Neural cell (in vitro differentiated cells): ENCODE results near the gene BCAR3. TPM values are rescaled to one million over a fixed set of nuclear protein-coding genes. Genes with fewer than 3 reads are reported as not detected.

Experiments
- H2AFZ ChIP-seq: fragments of 200-600, 300-800 bp; sonication (generic), shearing (Covaris generic); 2 replicates; pipeline ENCODE4 v1.6.0; 2014; ENCODE audit warnings: low read depth, mild to moderate bottlenecking, antibody characterized with exemption, low read length, moderate library complexity
- H3F3A ChIP-seq: fragments of 200-600 bp; shearing (Covaris generic); 2 replicates; pipeline ENCODE4 v1.6.1; 2016; ENCODE audit warnings: mild to moderate bottlenecking, moderate library complexity, mixed read lengths, antibody characterized with exemption, low read length; ENCODE audit not compliant: insufficient read depth, poor library complexity, severe bottlenecking
- H3K27ac ChIP-seq: fragments of 200-600, 300-800 bp; sonication (generic), shearing (Covaris generic); 2 replicates; pipeline ENCODE4 v1.5.1; 2014; ENCODE audit warnings: mild to moderate bottlenecking, low read length, moderate library complexity
- H3K27me3 ChIP-seq: fragments of 300-800, 200-600 bp; sonication (generic), shearing (Covaris generic); 2 replicates; pipeline ENCODE4 v1.6.0; 2014; ENCODE audit warnings: mild to moderate bottlenecking, low read depth, low read length, moderate library complexity; ENCODE audit not compliant: insufficient read depth
- H3K36me3 ChIP-seq: fragments of 300-800, 200-600 bp; sonication (generic), shearing (Covaris generic); 2 replicates; pipeline ENCODE4 v1.5.1; 2014; ENCODE audit warnings: mild to moderate bottlenecking, antibody characterized with exemption, low read length, moderate library complexity; ENCODE audit not compliant: insufficient read depth
- H3K4me2 ChIP-seq: fragments of 300-800, 200-600 bp; sonication (generic), shearing (Covaris generic); 2 replicates; pipeline ENCODE4 v1.6.0; 2014; ENCODE audit warnings: mild to moderate bottlenecking, low read length
- H3K4me3 ChIP-seq: fragments of 300-800, 200-600 bp; sonication (generic), shearing (Covaris generic); 2 replicates; pipeline ENCODE4 v1.5.1; 2014; ENCODE audit warnings: mild to moderate bottlenecking, low read length, moderate library complexity
- H3K79me2 ChIP-seq: fragments of 200-600 bp; shearing (Covaris generic); replicated peaks from 2 replicates; pipeline ENCODE4 v1.6.0; 2014; ENCODE audit warnings: mild to moderate bottlenecking, low read length, moderate library complexity; ENCODE audit not compliant: insufficient read depth
- H3K9ac ChIP-seq: fragments of 300-800, 200-600 bp; sonication (generic), shearing (Covaris generic); 2 replicates; pipeline ENCODE4 v1.6.1; 2016; ENCODE audit warnings: mild to moderate bottlenecking, low read length, mixed read lengths
- H3K9me2 ChIP-seq: fragments of 200-600 bp; shearing (Covaris generic); 2 replicates; pipeline ENCODE4 v1.6.1; 2016; ENCODE audit warnings: mild to moderate bottlenecking, low read length, mixed read lengths; ENCODE audit not compliant: insufficient read depth
- H3K9me3 ChIP-seq: fragments of 200-600, 300-800 bp; sonication (generic), shearing (Covaris generic); 2 replicates; pipeline ENCODE4 v1.6.1; 2016; ENCODE audit warnings: mild to moderate bottlenecking, mixed run types, low read length, moderate library complexity, mixed read lengths
- H4K20me1 ChIP-seq: fragments of 200-600 bp; shearing (Covaris generic); 2 replicates; pipeline ENCODE4 v1.6.1; 2016; ENCODE audit warnings: mild to moderate bottlenecking, mixed run types; ENCODE audit not compliant: insufficient read depth
- EP300 ChIP-seq: fragments of 450-650 bp; conservative IDR thresholded peaks from 2 replicates; pipeline ENCODE4 v1.6.1; 2014; ENCODE audit warnings: antibody characterized with exemption, mild to moderate bottlenecking, moderate library complexity; ENCODE audit not compliant: poor library complexity, severe bottlenecking
- EZH2 ChIP-seq: fragments of 200-600, 300-800 bp; shearing (Covaris generic), sonication (generic); IDR thresholded peaks from 2 replicates; pipeline ENCODE4 v1.6.1; 2014; ENCODE audit warnings: antibody characterized with exemption, low read length, borderline replicate concordance, mild to moderate bottlenecking; ENCODE audit not compliant: insufficient read depth, poor library complexity, severe bottlenecking
- MXI1 ChIP-seq: fragments of 450-650 bp; conservative IDR thresholded peaks from 2 replicates; pipeline ENCODE4 v1.6.1; 2014; ENCODE audit warnings: antibody characterized with exemption, mild to moderate bottlenecking; ENCODE audit not compliant: poor library complexity, severe bottlenecking
- POLR2AphosphoS5 ChIP-seq: IDR thresholded peaks from 2 replicates; pipeline ENCODE4 v1.6.1; 2012
- RAD21 ChIP-seq: fragments of 450-650 bp; conservative IDR thresholded peaks from 2 replicates; pipeline ENCODE4 v1.6.1; 2014; ENCODE audit warnings: antibody characterized with exemption, mild to moderate bottlenecking, moderate library complexity
- SMC3 ChIP-seq: fragments of 450-650 bp; conservative IDR thresholded peaks from 2 replicates; pipeline ENCODE4 v1.6.1; 2014; ENCODE audit warnings: antibody characterized with exemption, mild to moderate bottlenecking, moderate library complexity; ENCODE audit not compliant: poor library complexity
- TAF1 ChIP-seq: IDR thresholded peaks from 2 replicates; pipeline ENCODE4 v1.6.1; 2012; ENCODE audit warnings: low read depth
- polyA plus RNA-seq: library from polyadenylated mRNA; depleted of rRNA; stranded (reverse); fragments of >200 nt; gene quantifications from 2 replicates; pipeline ENCODE4 v1.2.3, GENCODE V29; 2014
- TF ChIP-seq, protein P1 (sequence below): IDR thresholded peaks from 2 replicates; pipeline ENCODE4 v1.6.1; 2012; ENCODE audit warnings: borderline replicate concordance
- TF ChIP-seq, protein P2 (sequence below): fragments of 450-650 bp; IDR thresholded peaks from 2 replicates; pipeline ENCODE4 v1.5.1; 2014; ENCODE audit warnings: antibody characterized with exemption, mild to moderate bottlenecking, moderate library complexity; ENCODE audit not compliant: poor library complexity, severe bottlenecking

BCAR3 gene
- polyA plus RNA-seq, 1 donor from 2014 or later: 2.5 TPM

DNA sequence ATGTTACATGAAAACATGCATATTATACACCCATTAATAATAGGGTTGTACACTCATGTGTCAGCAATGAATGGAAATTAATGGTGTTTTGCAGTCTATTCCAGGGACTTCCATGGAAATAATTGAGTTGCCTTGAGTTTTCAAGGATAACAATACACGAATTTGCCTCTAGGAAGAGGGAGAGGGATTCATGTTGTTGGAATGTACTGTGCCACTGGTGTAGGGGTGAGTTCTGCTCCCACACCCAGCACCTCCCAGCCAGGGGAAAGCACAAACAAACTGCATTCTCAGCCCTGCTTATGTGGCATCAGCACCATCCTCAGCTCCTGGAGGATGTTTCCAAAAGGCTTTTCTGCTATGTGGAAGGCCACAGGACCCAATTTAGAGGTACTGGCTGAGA lies 57.8 kb downstream of the BCAR3 start:
- H3K9me3 ChIP-seq: no peaks in the 10 kb centered on the region
- no peaks in the 10 kb centered on the region for H3K79me2 ChIP-seq
- H4K20me1 ChIP-seq: no peaks in the 10 kb centered on the region
- H3K27me3 ChIP-seq: no peaks in the 10 kb centered on the region
- H3K4me2 ChIP-seq: no peak overlapping the region
- no peak for TF ChIP-seq RAD21
- no peak for TF ChIP-seq EP300
- no peak for TF ChIP-seq EZH2
- no peak for TF ChIP-seq SMC3
- TF ChIP-seq, protein P1, sequence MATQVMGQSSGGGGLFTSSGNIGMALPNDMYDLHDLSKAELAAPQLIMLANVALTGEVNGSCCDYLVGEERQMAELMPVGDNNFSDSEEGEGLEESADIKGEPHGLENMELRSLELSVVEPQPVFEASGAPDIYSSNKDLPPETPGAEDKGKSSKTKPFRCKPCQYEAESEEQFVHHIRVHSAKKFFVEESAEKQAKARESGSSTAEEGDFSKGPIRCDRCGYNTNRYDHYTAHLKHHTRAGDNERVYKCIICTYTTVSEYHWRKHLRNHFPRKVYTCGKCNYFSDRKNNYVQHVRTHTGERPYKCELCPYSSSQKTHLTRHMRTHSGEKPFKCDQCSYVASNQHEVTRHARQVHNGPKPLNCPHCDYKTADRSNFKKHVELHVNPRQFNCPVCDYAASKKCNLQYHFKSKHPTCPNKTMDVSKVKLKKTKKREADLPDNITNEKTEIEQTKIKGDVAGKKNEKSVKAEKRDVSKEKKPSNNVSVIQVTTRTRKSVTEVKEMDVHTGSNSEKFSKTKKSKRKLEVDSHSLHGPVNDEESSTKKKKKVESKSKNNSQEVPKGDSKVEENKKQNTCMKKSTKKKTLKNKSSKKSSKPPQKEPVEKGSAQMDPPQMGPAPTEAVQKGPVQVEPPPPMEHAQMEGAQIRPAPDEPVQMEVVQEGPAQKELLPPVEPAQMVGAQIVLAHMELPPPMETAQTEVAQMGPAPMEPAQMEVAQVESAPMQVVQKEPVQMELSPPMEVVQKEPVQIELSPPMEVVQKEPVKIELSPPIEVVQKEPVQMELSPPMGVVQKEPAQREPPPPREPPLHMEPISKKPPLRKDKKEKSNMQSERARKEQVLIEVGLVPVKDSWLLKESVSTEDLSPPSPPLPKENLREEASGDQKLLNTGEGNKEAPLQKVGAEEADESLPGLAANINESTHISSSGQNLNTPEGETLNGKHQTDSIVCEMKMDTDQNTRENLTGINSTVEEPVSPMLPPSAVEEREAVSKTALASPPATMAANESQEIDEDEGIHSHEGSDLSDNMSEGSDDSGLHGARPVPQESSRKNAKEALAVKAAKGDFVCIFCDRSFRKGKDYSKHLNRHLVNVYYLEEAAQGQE: no peak
- no peak for TF ChIP-seq MXI1
- TF ChIP-seq POLR2AphosphoS5: no peak
- TF ChIP-seq, protein P2, sequence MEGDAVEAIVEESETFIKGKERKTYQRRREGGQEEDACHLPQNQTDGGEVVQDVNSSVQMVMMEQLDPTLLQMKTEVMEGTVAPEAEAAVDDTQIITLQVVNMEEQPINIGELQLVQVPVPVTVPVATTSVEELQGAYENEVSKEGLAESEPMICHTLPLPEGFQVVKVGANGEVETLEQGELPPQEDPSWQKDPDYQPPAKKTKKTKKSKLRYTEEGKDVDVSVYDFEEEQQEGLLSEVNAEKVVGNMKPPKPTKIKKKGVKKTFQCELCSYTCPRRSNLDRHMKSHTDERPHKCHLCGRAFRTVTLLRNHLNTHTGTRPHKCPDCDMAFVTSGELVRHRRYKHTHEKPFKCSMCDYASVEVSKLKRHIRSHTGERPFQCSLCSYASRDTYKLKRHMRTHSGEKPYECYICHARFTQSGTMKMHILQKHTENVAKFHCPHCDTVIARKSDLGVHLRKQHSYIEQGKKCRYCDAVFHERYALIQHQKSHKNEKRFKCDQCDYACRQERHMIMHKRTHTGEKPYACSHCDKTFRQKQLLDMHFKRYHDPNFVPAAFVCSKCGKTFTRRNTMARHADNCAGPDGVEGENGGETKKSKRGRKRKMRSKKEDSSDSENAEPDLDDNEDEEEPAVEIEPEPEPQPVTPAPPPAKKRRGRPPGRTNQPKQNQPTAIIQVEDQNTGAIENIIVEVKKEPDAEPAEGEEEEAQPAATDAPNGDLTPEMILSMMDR: no peak
- no peak for TF ChIP-seq TAF1
- H3K4me3 ChIP-seq: no peak overlapping the region
- no peak overlapping the region for H2AFZ ChIP-seq
- H3K27ac ChIP-seq: no peak overlapping the region
- no peaks in the 10 kb centered on the region for H3K9me2 ChIP-seq
- no peaks in the 10 kb centered on the region for H3K36me3 ChIP-seq
- no peak overlapping the region for H3K9ac ChIP-seq
- no peaks in the 10 kb centered on the region for H3F3A ChIP-seq

DNA sequence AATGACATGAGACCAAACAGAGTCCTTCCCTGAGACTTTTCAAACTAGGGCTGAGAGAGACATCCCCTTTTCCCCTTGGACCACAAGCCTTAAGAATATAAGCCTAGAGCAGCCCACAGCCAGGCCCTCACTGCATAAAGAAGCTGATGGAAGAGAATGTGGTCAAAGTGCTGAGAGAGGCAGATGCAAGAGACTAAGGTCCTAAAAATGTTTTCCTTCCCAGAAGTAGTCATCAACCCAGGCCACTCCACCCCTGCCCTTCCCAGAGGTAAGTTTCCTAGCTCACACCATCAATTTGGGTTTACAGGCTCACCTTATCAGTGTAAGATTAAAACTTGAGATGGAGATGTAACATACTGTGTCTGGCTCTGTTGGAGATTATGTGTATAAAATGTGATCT lies 58.2 kb downstream of the BCAR3 start:
- no peaks in the 10 kb centered on the region for H3K79me2 ChIP-seq
- H3K4me3 ChIP-seq: no peak overlapping the region
- no peaks in the 10 kb centered on the region for H3K9me3 ChIP-seq
- H4K20me1 ChIP-seq: no peaks in the 10 kb centered on the region
- no peak overlapping the region for H3K27ac ChIP-seq
- no peaks in the 10 kb centered on the region for H3K36me3 ChIP-seq
- H3K4me2 ChIP-seq: no peak overlapping the region
- H3K9me2 ChIP-seq: no peaks in the 10 kb centered on the region
- TF ChIP-seq SMC3 (no peak), TAF1 (no peak), MXI1 (no peak), EZH2 (no peak), EP300 (no peak), POLR2AphosphoS5 (no peak), RAD21 (no peak)
- TF ChIP-seq, protein P2: no peak
- TF ChIP-seq, protein P1: no peak
- no peaks in the 10 kb centered on the region for H3K27me3 ChIP-seq
- H2AFZ ChIP-seq: no peak overlapping the region
- H3F3A ChIP-seq: no peaks in the 10 kb centered on the region
- H3K9ac ChIP-seq: no peak overlapping the region
